Measurements from ENCODE around the gene ZNF319. TPM values are rescaled to one million over a fixed set of nuclear protein-coding genes. Genes with fewer than 3 reads are reported as not detected.

Gene ZNF319
- total RNA-seq, 1 donor from 2014 or later = 9.1 TPM

GRCh38 chr16:57995721-57996405 lies 4.6 kb downstream of the ZNF319 start:
- intact Hi-C loops (cut with micrococcal nuclease) = loop anchor here (5.0 kb wide), 2 partner anchors 201 to 419 kb away; partner anchors contain the start of gene CSNK2A2
- Mint-ChIP-seq H3K4me3 (no peak overlapping the region), H3K4me1 (ENCODE audit: low read depth) (peaks cover 32% of the 10 kb centered on the region), H3K9me3 (no peaks in the 10 kb centered on the region), H3K27me3 (ENCODE audit: insufficient read depth) (no peaks in the 10 kb centered on the region), H3K36me3 (ENCODE audit: low read depth) (peaks cover 21% of the 10 kb centered on the region), H3K27ac (no peak overlapping the region)
- DNase-seq (ENCODE audit: low spot score) = no peak

- DNase-seq (ENCODE audit: low spot score) = peak; percentile 24
- Mint-ChIP-seq H3K36me3 (ENCODE audit: low read depth) (peaks cover 21% of the 10 kb centered on the region), H3K27me3 (ENCODE audit: insufficient read depth) (no peaks in the 10 kb centered on the region), H3K4me3 (no peak overlapping the region), H3K9me3 (no peaks in the 10 kb centered on the region), H3K4me1 (ENCODE audit: low read depth) (peaks cover 32% of the 10 kb centered on the region), H3K27ac (no peak overlapping the region)
- intact Hi-C loops (cut with micrococcal nuclease) = loop anchor here (5.0 kb wide), 2 partner anchors 203 to 417 kb away; partner anchors contain the start of gene CSNK2A2
Measured at GRCh38 chr16:57994778-57995177, 5.7 kb downstream of the ZNF319 start.

- intact Hi-C loops (cut with micrococcal nuclease) = no loop called here
- H3K4me3 Mint-ChIP-seq = no peak overlapping the region
- no peak overlapping the region for H3K27ac Mint-ChIP-seq
Measured at GRCh38 chr16:57994361-57994760, 6.1 kb downstream of the ZNF319 start.

GRCh38 chr16:57993897-57994296 lies 6.6 kb downstream of the ZNF319 start:
- H3K4me1 Mint-ChIP-seq (ENCODE audit: low read depth) = peaks cover 26% of the 10 kb centered on the region
- H3K9me3 Mint-ChIP-seq = no peaks in the 10 kb centered on the region
- no peaks in the 10 kb centered on the region for H3K27me3 Mint-ChIP-seq (ENCODE audit: insufficient read depth)
- H3K4me3 Mint-ChIP-seq = no peak overlapping the region
- H3K36me3 Mint-ChIP-seq (ENCODE audit: low read depth) = peaks cover 21% of the 10 kb centered on the region
- no peak for DNase-seq (ENCODE audit: low spot score)
- intact Hi-C loops (cut with micrococcal nuclease) = no loop called here
- H3K27ac Mint-ChIP-seq = no peak overlapping the region

More at GRCh38 chr16:57994361-57994760, 6.1 kb downstream of the ZNF319 start:
- Mint-ChIP-seq H3K9me3 (no peaks in the 10 kb centered on the region), H3K4me1 (ENCODE audit: low read depth) (peaks cover 31% of the 10 kb centered on the region), H3K27me3 (ENCODE audit: insufficient read depth) (no peaks in the 10 kb centered on the region), H3K36me3 (ENCODE audit: low read depth) (peaks cover 21% of the 10 kb centered on the region)
- DNase-seq (ENCODE audit: low spot score) = no peak

GRCh38 chr16:57993438-57993837 lies 7.0 kb downstream of the ZNF319 start:
- DNase-seq (ENCODE audit: low spot score) = no peak
- Mint-ChIP-seq H3K9me3 (no peaks in the 10 kb centered on the region), H3K27ac (no peak overlapping the region), H3K27me3 (ENCODE audit: insufficient read depth) (no peaks in the 10 kb centered on the region), H3K36me3 (ENCODE audit: low read depth) (peaks cover 21% of the 10 kb centered on the region), H3K4me1 (ENCODE audit: low read depth) (peaks cover 21% of the 10 kb centered on the region), H3K4me3 (no peak overlapping the region)
- intact Hi-C loops (cut with micrococcal nuclease) = no loop called here

GRCh38 chr16:57992084-57992483 lies 8.4 kb downstream of the ZNF319 start:
- DNase-seq (ENCODE audit: low spot score) = no peak
- Mint-ChIP-seq H3K4me3 (no peak overlapping the region), H3K4me1 (ENCODE audit: low read depth) (peaks cover 9% of the 10 kb centered on the region), H3K36me3 (ENCODE audit: low read depth) (peaks cover 12% of the 10 kb centered on the region), H3K27ac (no peak overlapping the region), H3K9me3 (no peaks in the 10 kb centered on the region), H3K27me3 (ENCODE audit: insufficient read depth) (peaks cover 2% of the 10 kb centered on the region)
- intact Hi-C loops (cut with micrococcal nuclease) = no loop called here

GRCh38 chr16:57991551-57992059 lies 8.9 kb downstream of the ZNF319 start:
- Mint-ChIP-seq H3K4me3 (no peak overlapping the region), H3K27ac (no peak overlapping the region), H3K9me3 (no peaks in the 10 kb centered on the region), H3K4me1 (ENCODE audit: low read depth) (peaks cover 9% of the 10 kb centered on the region), H3K36me3 (ENCODE audit: low read depth) (peaks cover 12% of the 10 kb centered on the region), H3K27me3 (ENCODE audit: insufficient read depth) (peaks cover 2% of the 10 kb centered on the region)
- intact Hi-C loops (cut with micrococcal nuclease) = no loop called here
- DNase-seq (ENCODE audit: low spot score) = no peak

GRCh38 chr16:57988929-57989328 lies 11.5 kb downstream of the ZNF319 start:
- H3K4me1 Mint-ChIP-seq (ENCODE audit: low read depth) = no peaks in the 10 kb centered on the region
- H3K27me3 Mint-ChIP-seq (ENCODE audit: insufficient read depth) = peaks cover 11% of the 10 kb centered on the region
- H3K27ac Mint-ChIP-seq = no peak overlapping the region
- H3K9me3 Mint-ChIP-seq = no peaks in the 10 kb centered on the region
- DNase-seq (ENCODE audit: low spot score) = no peak
- intact Hi-C loops (cut with micrococcal nuclease) = no loop called here
- no peak overlapping the region for H3K4me3 Mint-ChIP-seq
- H3K36me3 Mint-ChIP-seq (ENCODE audit: low read depth) = peaks cover 4% of the 10 kb centered on the region

GRCh38 chr16:57987441-57988177 lies 12.9 kb downstream of the ZNF319 start:
- Mint-ChIP-seq H3K4me1 (ENCODE audit: low read depth) (no peaks in the 10 kb centered on the region), H3K9me3 (no peaks in the 10 kb centered on the region), H3K27me3 (ENCODE audit: insufficient read depth) (peaks cover 11% of the 10 kb centered on the region), H3K36me3 (ENCODE audit: low read depth) (no peaks in the 10 kb centered on the region), H3K4me3 (no peak overlapping the region), H3K27ac (no peak overlapping the region)
- DNase-seq (ENCODE audit: low spot score) = no peak
- intact Hi-C loops (cut with micrococcal nuclease) = no loop called here

- Mint-ChIP-seq H3K4me1 (ENCODE audit: low read depth) (no peaks in the 10 kb centered on the region), H3K27me3 (ENCODE audit: insufficient read depth) (peaks cover 11% of the 10 kb centered on the region), H3K4me3 (peak overlapping the region; percentile 15), H3K36me3 (ENCODE audit: low read depth) (no peaks in the 10 kb centered on the region), H3K9me3 (no peaks in the 10 kb centered on the region), H3K27ac (no peak overlapping the region)
- intact Hi-C loops (cut with micrococcal nuclease) = no loop called here
- DNase-seq (ENCODE audit: low spot score) = no peak
Measured at GRCh38 chr16:57986196-57986595, 14.3 kb downstream of the ZNF319 start.

GRCh38 chr16:57985204-57986181 lies 15.0 kb downstream of the ZNF319 start:
- Mint-ChIP-seq H3K27me3 (ENCODE audit: insufficient read depth) (peaks cover 11% of the 10 kb centered on the region), H3K4me1 (ENCODE audit: low read depth) (no peaks in the 10 kb centered on the region), H3K9me3 (no peaks in the 10 kb centered on the region), H3K27ac (no peak overlapping the region), H3K36me3 (ENCODE audit: low read depth) (no peaks in the 10 kb centered on the region), H3K4me3 (peak overlapping the region; percentile 85)
- intact Hi-C loops (cut with micrococcal nuclease) = loop anchor here (1.0 to 2.0 kb wide), 6 partner anchors 16 to 250 kb away; partner anchors contain the start of genes CFAP20, KATNB1, MMP15 and USB1
- no peak for DNase-seq (ENCODE audit: low spot score)

- Mint-ChIP-seq H3K4me1 (ENCODE audit: low read depth) (no peaks in the 10 kb centered on the region), H3K27ac (no peak overlapping the region), H3K36me3 (ENCODE audit: low read depth) (no peaks in the 10 kb centered on the region), H3K27me3 (ENCODE audit: insufficient read depth) (peaks cover 11% of the 10 kb centered on the region), H3K4me3 (peak overlapping the region; percentile 85), H3K9me3 (no peaks in the 10 kb centered on the region)
- intact Hi-C loops (cut with micrococcal nuclease) = loop anchor here (1.0 to 2.0 kb wide), 6 partner anchors 17 to 249 kb away; partner anchors contain the start of genes CFAP20, KATNB1, MMP15 and USB1
- peak; percentile 89 for DNase-seq (ENCODE audit: low spot score)
Measured at GRCh38 chr16:57984443-57985203, 15.8 kb downstream of the ZNF319 start.

Data from activated T-helper 1 cell treated with anti-CD3 and anti-CD28 coated beads, Interleukin-12 subunit alpha, Interleukin-12 subunit beta, Interleukin-2, Interleukin-4 antibody, amounts not matched to agents 30 ng/mL and 10 ng/mL and 1 ng/mL, durations not matched to agents 14 hours and 24 hours and 36 hours (primary cell).